Gastrocnemius medialis (tissue), 4 donors: ENCODE results near the gene ZBTB20.
"Not testable (repeated sequence)": the region's sequence is repeated elsewhere in the genome, so short reads cannot be mapped to it uniquely, and the experiment has no call there.

Experiments
- POLR2A ChIP-seq, 2 donors: fragments of 450-650 bp; IDR thresholded peaks; one replicate each; pipeline ENCODE4 v1.6.1; 2017; ENCODE audit warnings: antibody characterized with exemption in 2 of 2, mild to moderate bottlenecking in 2 of 2, moderate library complexity in 2 of 2
- TF ChIP-seq, protein P1 (sequence below), 5 experiments: fragments of 450-650 bp in 3 of 5; fragments of 200-600 bp in 2 of 5; sonication (generic) in 2 of 5; IDR thresholded peaks in 4 of 5; conservative IDR thresholded peaks in 1 of 5; 1 replicate in 4 of 5; 2 replicates in 1 of 5; pipeline ENCODE4 v1.5.1; 2016 to 2019; ENCODE audit warnings: antibody characterized with exemption in 5 of 5, mild to moderate bottlenecking in 3 of 5, moderate library complexity in 3 of 5

DNA sequence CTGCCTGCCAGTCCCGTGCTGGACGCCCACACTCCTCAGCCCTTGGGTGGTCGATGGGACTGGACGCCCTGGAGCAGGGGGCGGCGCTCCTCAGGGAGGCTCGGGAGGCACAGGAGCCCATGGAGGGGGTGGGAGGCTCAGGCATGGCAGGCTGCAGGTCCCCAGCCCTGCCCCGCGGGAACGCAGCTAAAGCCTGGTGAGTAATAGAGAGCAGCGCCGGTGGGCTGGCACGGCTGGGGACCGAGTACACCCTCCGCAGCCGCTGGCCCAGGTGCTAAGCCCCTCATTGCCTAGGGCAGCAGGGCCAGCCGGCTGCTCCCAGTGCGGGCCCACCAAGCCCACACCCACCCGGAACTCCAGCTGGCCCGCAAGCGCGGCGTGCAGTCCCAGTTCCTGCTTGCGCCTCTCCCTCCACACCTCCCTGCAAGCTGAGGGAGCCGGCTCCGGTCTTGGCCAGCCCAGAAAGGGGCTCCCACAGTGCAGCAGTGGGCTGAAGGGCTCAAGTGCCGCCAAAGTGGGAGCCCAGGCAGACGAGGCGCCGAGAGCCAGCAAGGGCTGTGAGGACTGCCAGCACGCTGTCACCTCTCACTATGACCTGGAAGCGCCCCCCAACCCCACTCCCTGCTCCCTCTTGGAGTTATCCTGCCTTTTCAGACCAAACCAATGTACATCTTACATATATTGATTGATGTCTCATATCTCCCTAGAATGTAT is 37.9 kb upstream of the ZBTB20 start:
- TF ChIP-seq, protein P1, sequence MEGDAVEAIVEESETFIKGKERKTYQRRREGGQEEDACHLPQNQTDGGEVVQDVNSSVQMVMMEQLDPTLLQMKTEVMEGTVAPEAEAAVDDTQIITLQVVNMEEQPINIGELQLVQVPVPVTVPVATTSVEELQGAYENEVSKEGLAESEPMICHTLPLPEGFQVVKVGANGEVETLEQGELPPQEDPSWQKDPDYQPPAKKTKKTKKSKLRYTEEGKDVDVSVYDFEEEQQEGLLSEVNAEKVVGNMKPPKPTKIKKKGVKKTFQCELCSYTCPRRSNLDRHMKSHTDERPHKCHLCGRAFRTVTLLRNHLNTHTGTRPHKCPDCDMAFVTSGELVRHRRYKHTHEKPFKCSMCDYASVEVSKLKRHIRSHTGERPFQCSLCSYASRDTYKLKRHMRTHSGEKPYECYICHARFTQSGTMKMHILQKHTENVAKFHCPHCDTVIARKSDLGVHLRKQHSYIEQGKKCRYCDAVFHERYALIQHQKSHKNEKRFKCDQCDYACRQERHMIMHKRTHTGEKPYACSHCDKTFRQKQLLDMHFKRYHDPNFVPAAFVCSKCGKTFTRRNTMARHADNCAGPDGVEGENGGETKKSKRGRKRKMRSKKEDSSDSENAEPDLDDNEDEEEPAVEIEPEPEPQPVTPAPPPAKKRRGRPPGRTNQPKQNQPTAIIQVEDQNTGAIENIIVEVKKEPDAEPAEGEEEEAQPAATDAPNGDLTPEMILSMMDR (IDR thresholded peaks at IDR 0.05 in 4 of 5, conservative IDR thresholded peaks at IDR 0.05 in 1 of 5): not testable (repeated sequence)
- TF ChIP-seq POLR2A (IDR thresholded peaks at IDR 0.05): not testable (repeated sequence)
